Glutamatergic neuron (in vitro differentiated cells): ENCODE results near the gene TBC1D22A. TPM values are rescaled to one million over a fixed set of nuclear protein-coding genes. Genes with fewer than 3 reads are reported as not detected.
A peak's percentile ranks its signal among the peaks of the same experiment; 100 is the strongest.

Experiments
- DNase-seq: peaks from one replicate; pipeline ENCODE4 v3.0.0; 2022
- H3K27ac Mint-ChIP-seq: one replicate; pipeline ENCODE4 v1.8.0; 2020; ENCODE audit warnings: mild to moderate bottlenecking, mixed read lengths, inconsistent platforms; ENCODE audit not compliant: unreplicated experiment
- H3K27me3 Mint-ChIP-seq: one replicate; pipeline ENCODE4 v1.8.0; 2020; ENCODE audit warnings: mild to moderate bottlenecking, moderate library complexity, mixed read lengths, inconsistent platforms; ENCODE audit not compliant: unreplicated experiment
- H3K36me3 Mint-ChIP-seq: one replicate; pipeline ENCODE4 v1.8.0; 2020; ENCODE audit warnings: mild to moderate bottlenecking, mixed read lengths, inconsistent platforms; ENCODE audit not compliant: unreplicated experiment
- H3K4me1 Mint-ChIP-seq: one replicate; pipeline ENCODE4 v1.8.0; 2020; ENCODE audit warnings: mild to moderate bottlenecking, low read depth, mixed read lengths, inconsistent platforms; ENCODE audit not compliant: unreplicated experiment
- H3K4me3 Mint-ChIP-seq: one replicate; pipeline ENCODE4 v1.8.0; 2020; ENCODE audit warnings: mild to moderate bottlenecking, mixed read lengths, inconsistent platforms; ENCODE audit not compliant: unreplicated experiment
- H3K9me3 Mint-ChIP-seq: one replicate; pipeline ENCODE4 v1.8.0; 2020; ENCODE audit warnings: mild to moderate bottlenecking, moderate library complexity, mixed read lengths, inconsistent platforms; ENCODE audit not compliant: unreplicated experiment
- CTCF ChIP-seq: fragments of 200-600 bp; sonication (generic); IDR thresholded peaks from one replicate; pipeline ENCODE4 v1.5.0; 2021; ENCODE audit not compliant: partially characterized antibody, unreplicated experiment
- total RNA-seq: library from RNA; stranded (reverse); fragmentation: NEBNext Ultra II Directional; extraction: Animal tissue kit (Norgen Biotek cat#: 25700); gene quantifications from one replicate; pipeline ENCODE4 v1.2.1, GENCODE V29; 2021; ENCODE audit not compliant: unreplicated experiment

Gene TBC1D22A
- total RNA-seq, 1 donor from 2014 or later = 23.0 TPM

GRCh38 chr22:47189056-47189916 is 426.8 kb downstream of the TBC1D22A start:
- TF ChIP-seq CTCF = no peak
- H3K9me3 Mint-ChIP-seq = peaks cover 6% of the 10 kb centered on the region
- no peak overlapping the region for H3K27ac Mint-ChIP-seq
- H3K4me1 Mint-ChIP-seq = no peaks in the 10 kb centered on the region
- H3K36me3 Mint-ChIP-seq = peaks cover 10% of the 10 kb centered on the region
- peaks cover 4% of the 10 kb centered on the region for H3K27me3 Mint-ChIP-seq
- H3K4me3 Mint-ChIP-seq = no peak overlapping the region
- DNase-seq = no peak

GRCh38 chr22:47190276-47190956 is 428.0 kb downstream of the TBC1D22A start:
- Mint-ChIP-seq H3K4me3 (no peak overlapping the region), H3K27me3 (peaks cover 6% of the 10 kb centered on the region), H3K4me1 (no peaks in the 10 kb centered on the region), H3K9me3 (peaks cover 9% of the 10 kb centered on the region), H3K27ac (no peak overlapping the region), H3K36me3 (peaks cover 13% of the 10 kb centered on the region)
- no peak for TF ChIP-seq CTCF
- DNase-seq = no peak

- no peaks in the 10 kb centered on the region for H3K4me1 Mint-ChIP-seq
- H3K36me3 Mint-ChIP-seq = peaks cover 13% of the 10 kb centered on the region
- no peak for DNase-seq
- peaks cover 6% of the 10 kb centered on the region for H3K27me3 Mint-ChIP-seq
- peaks cover 6% of the 10 kb centered on the region for H3K9me3 Mint-ChIP-seq
- no peak overlapping the region for H3K4me3 Mint-ChIP-seq
- peak overlapping the region; percentile 29 for H3K27ac Mint-ChIP-seq
- TF ChIP-seq CTCF = no peak
Measured at GRCh38 chr22:47190957-47191670, 428.7 kb downstream of the TBC1D22A start.

- Mint-ChIP-seq H3K27me3 (peaks cover 9% of the 10 kb centered on the region), H3K4me3 (no peak overlapping the region), H3K36me3 (peaks cover 17% of the 10 kb centered on the region), H3K4me1 (no peaks in the 10 kb centered on the region), H3K9me3 (peaks cover 10% of the 10 kb centered on the region), H3K27ac (no peak overlapping the region)
- no peak for TF ChIP-seq CTCF
- no peak for DNase-seq
Measured at GRCh38 chr22:47191671-47192650, 429.5 kb downstream of the TBC1D22A start.
